HG02970 (cell line): ENCODE data around the gene THSD7B.
"Not testable (repeated sequence)": the region's sequence is repeated elsewhere in the genome, so short reads cannot be mapped to it uniquely, and the experiment has no call there.

ENCODE experiments used
- ATAC-seq: cut with Tn5 transposase; IDR thresholded peaks from one replicate; pipeline ENCODE4 v1.9.1; 2021; ENCODE audit warnings: mild to moderate bottlenecking, moderate library complexity, moderate number of reproducible peaks; ENCODE audit not compliant: unreplicated experiment, low FRiP score

The THSD7B gene, protein sequence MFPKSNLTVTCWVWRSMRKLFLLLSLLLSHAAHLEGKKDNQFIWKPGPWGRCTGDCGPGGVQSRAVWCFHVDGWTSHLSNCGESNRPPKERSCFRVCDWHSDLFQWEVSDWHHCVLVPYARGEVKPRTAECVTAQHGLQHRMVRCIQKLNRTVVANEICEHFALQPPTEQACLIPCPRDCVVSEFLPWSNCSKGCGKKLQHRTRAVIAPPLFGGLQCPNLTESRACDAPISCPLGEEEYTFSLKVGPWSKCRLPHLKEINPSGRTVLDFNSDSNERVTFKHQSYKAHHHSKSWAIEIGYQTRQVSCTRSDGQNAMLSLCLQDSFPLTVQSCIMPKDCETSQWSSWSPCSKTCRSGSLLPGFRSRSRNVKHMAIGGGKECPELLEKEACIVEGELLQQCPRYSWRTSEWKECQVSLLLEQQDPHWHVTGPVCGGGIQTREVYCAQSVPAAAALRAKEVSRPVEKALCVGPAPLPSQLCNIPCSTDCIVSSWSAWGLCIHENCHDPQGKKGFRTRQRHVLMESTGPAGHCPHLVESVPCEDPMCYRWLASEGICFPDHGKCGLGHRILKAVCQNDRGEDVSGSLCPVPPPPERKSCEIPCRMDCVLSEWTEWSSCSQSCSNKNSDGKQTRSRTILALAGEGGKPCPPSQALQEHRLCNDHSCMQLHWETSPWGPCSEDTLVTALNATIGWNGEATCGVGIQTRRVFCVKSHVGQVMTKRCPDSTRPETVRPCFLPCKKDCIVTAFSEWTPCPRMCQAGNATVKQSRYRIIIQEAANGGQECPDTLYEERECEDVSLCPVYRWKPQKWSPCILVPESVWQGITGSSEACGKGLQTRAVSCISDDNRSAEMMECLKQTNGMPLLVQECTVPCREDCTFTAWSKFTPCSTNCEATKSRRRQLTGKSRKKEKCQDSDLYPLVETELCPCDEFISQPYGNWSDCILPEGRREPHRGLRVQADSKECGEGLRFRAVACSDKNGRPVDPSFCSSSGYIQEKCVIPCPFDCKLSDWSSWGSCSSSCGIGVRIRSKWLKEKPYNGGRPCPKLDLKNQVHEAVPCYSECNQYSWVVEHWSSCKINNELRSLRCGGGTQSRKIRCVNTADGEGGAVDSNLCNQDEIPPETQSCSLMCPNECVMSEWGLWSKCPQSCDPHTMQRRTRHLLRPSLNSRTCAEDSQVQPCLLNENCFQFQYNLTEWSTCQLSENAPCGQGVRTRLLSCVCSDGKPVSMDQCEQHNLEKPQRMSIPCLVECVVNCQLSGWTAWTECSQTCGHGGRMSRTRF (N-terminal part only)

DNA sequence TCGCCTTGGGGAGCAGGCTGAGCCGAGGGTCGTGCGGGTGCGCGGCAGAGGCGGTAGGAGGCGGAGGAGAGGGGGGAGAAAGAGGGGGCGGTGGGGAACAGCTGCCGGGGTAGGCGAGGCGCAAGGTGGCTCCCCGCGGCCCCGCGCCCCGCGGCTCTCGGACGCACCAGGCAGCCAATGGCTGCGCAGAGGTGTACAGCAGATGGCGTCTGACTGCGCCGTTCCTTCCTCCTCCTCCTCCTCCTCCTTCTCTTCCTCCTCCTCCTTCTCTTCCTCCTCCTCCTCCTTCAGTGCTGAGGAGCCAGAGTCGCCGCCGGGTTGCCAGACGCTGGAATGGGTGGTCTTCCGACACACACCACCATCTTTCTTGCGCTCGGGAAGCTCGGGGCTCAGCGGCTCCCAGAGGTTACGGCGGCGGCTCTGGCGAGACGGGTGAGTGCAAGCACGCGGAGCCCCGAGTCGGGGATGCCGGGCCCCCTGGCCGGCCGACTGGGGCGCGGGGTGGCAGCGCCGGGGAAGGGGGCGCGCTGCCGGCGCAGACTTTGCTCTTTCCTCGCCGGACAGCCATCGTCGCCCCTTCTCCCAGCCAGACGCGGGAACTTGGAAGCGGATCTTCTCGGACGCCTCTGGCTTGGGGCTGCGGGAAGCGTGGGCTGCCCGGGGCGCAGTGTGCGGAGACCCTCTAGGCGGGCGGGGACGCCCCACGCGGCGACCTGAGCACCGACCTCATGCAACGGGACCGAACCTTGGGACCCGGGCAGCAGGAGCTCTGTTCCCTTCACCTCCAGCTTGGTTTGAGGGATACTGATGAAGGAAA, at the start of gene THSD7B:
THSD7B (plus strand) TSS at position 290 of the 817 bp plus-strand sequence. CDS start 116,634 bp downstream, outside the sequence.
- ATAC-seq: no peak

DNA sequence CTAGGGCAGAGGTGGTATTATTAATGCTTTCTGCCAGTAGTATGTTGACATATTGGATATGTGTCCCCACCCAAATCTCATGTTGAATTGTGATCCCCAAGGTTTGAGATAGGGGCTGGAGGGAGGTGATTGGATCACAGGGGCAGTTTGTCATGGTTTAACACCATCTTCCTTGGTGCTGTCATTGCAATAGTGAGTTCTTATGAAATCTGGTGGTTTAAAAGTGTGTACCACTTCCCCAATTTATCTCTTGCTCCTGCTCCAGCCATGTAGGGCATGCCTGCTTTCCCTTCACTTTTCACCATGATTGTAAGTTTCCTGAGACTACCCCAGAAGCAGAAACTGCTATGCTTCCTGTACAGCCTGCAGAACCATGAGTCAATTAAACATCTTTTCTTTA, 47.1 kb upstream of the THSD7B start:
- ATAC-seq: no peak

- ATAC-seq: no peak
These were observed 37.2 kb upstream of the THSD7B start for GRCh38 chr2:136727973-136728699.

- no peak for ATAC-seq
These were observed 29.1 kb upstream of the THSD7B start for GRCh38 chr2:136736236-136736635.

- ATAC-seq: no peak
These were observed 27.3 kb upstream of the THSD7B start for GRCh38 chr2:136738044-136738443.

DNA sequence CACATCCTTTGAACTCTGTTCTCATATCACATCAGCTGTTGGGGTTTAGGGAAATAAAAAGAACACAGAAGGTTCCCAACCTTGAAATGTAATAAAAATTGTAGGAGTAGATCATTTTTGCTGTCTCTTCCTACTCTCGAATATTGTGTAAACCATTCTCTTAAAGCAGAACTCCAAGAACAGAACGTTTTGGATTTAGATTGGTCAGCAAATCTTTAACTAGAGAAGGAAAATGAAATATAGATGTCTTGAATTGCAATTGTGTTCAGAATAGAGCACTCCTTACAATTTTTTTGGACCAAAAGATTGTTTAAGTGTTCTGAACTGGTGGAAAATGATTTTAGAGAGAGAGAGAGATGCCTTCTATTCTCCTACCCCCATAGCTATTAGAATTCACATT, 23.9 kb upstream of the THSD7B start:
- no peak for ATAC-seq

DNA sequence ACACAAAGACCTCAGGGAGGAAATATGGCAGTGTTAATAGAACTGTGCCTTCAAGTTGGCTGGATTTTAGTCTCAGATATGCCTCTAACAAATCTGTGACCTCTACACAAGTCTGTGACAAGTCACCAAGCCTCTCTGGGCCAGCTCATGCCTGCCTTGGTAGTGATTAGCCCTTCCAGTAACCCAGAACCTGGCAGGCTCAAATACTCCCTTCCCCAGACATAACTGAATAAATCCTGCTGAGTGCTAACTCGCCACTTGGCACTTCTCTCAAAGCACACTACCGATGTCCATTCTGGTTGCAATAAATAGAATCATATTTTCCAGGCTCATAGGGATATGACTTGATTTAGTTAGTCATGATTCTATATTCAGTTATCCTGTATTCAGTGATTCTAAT, 15.3 kb upstream of the THSD7B start:
- no peak for ATAC-seq

GRCh38 chr2:136751406-136751805, 13.9 kb upstream of the THSD7B start:
- no peak for ATAC-seq

DNA sequence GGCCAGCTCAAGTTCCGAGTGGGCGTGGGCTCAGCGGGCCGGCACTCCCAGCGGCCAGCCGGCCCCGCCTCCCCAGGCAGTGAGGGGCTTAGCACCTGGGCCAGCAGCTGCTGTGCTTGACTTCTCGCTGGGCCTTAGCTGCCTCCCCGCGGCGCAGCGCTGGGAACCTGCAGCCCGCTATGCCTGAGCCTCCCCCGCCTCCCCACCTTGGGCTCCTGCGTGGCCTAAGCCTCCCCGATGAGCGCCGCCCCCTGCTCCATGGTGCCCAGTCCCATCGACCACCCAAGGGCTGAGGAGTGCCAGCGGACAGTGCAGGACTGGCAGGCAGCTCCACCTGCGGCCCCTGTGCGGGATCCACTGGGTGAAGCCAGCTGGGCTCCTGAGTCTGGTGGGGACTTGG, 6.8 kb upstream of the THSD7B start:
- ATAC-seq: not testable (repeated sequence)

- no peak for ATAC-seq
These were observed 691 bp upstream of the THSD7B start for GRCh38 chr2:136764452-136765255.

- no peak for ATAC-seq
These were observed 694 bp downstream of the THSD7B start for GRCh38 chr2:136766073-136766404.

DNA sequence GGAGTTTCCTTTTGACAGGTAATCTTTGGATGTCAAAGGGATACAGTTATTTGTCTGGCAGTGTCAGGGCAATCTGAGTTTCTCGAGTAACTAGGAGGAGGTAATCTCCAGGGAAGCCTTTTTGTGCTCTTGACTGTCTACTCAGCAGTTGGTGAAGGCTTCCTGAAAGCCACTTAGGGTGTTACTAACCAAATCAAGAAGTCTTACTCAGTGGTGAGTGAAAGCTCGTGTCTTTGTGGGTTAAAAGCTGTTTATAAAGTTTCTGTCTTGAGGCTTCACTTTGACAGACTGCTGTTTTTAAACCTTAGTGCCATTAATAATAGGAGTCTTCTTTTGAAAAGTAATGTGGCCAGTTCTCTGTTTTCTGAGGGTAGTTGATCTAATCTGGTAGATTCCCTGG, 1.7 kb downstream of the THSD7B start:
- ATAC-seq: no peak

DNA sequence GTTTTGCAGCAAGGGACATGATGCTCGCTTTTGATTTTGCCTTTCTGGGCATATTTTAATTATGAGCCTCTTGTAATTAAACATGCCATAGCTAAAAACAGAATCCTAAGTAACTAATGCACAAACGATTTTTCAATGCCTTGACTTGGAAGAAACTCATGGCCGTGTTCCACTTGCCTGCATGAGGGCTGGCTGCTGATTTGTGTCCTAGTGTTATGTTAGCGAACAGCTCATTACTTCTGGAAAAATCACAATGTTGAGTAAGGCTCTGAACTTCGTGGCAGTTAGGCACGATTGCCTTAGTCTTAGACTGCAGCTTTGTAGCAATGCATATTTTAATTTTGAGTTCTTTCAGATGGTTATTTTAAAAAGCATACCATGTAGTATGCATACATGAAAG, 4.5 kb downstream of the THSD7B start:
- no peak for ATAC-seq

- ATAC-seq: no peak
These were observed 5.0 kb downstream of the THSD7B start for GRCh38 chr2:136770384-136770783.

DNA sequence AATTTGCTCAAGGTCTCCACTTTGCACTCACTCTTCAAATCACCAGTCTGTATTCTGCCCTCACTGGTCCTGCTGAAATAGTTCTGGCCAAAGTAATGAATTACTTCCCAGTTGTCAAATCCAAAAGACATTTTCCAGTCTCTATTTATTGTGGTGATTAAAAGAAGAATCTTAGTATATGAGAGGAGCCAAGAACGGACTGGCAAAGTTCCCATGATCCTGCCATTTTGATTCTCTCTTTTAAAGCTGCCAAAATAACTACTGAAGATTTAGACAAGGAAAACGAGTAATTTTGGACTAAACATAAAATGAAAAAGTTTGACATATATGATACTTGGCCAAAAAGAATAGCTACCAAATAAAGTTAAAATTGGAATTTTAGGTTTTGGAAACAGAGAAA, 12.0 kb downstream of the THSD7B start:
- ATAC-seq: no peak

DNA sequence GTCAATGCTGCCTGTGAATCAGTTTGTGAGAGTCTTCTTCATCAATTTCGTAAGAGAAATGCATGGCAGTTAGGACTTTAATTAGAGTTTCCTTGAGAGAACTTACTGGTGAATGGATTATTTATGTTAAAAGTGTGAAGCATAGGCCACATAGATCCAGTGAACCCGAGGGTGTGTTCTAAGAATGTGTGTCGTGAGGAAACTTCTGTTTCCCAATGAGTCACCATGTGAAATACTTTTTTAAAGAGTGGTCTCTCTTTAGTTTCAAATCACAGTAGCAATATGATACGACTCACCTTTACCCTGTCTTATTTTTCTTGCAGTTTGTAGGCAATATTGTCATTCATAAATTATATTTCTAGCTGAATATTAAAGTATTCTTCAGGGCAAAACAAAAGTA, 18.5 kb downstream of the THSD7B start:
- no peak for ATAC-seq

GRCh38 chr2:136785215-136785614, 19.9 kb downstream of the THSD7B start:
- no peak for ATAC-seq

DNA sequence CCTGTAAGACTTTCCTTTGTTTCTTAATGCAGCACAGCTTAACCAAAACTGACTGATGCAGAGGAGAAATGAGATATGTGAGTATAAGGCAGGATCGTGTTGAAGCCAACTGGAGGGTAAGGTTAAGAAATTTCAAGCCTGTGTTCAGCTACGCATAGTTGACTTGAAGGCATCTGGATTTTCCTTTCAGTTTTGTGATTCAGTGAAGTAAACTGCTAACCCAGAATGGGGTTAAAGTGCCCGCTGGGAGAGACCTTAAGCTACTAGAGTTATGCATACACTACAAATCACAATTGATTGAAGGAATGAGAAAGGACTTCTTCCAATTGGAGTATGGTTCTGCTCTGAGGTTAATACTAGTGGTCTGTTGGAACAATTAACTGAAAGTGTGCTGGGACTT, 22.6 kb downstream of the THSD7B start:
- ATAC-seq: no peak

GRCh38 chr2:136796339-136796738, 31.0 kb downstream of the THSD7B start:
- no peak for ATAC-seq
